Measurements from ENCODE around the gene CAPRIN1. TPM values are rescaled to one million over a fixed set of nuclear protein-coding genes. Genes with fewer than 3 reads are reported as not detected.

CAPRIN1 gene
- polyA plus RNA-seq (ENCODE audit: insufficient read length in 4 of 4), result 100 to 1,000 TPM; 202 to 320 (median 279) TPM

GRCh38 chr11:34051349-34052035 lies at the start of gene CAPRIN1:
TSS of gene CAPRIN1 (plus strand) at chr11:34051731. CDS start at chr11:34052421, 690 bp downstream.
- DNase-seq (ENCODE audit: low read depth in 4 of 4, low spot score in 3 of 4), result peak; percentile 72 to 83 (median 80)

- DNase-seq (ENCODE audit: low read depth in 4 of 4, low spot score in 3 of 4), result no peak
These were observed 49.1 kb upstream of the CAPRIN1 start for GRCh38 chr11:34002420-34002819.

- DNase-seq (ENCODE audit: low read depth in 4 of 4, low spot score in 3 of 4), result no peak
These were observed 47.3 kb upstream of the CAPRIN1 start for GRCh38 chr11:34004236-34004635.

- DNase-seq (ENCODE audit: low read depth in 4 of 4, low spot score in 3 of 4), result no peak
These were observed 44.7 kb upstream of the CAPRIN1 start for GRCh38 chr11:34006876-34007275.

- DNase-seq (ENCODE audit: low read depth in 4 of 4, low spot score in 3 of 4), result no peak
These were observed 38.8 kb upstream of the CAPRIN1 start for GRCh38 chr11:34012734-34013133.

- DNase-seq (ENCODE audit: low read depth in 4 of 4, low spot score in 3 of 4), result no peak
These were observed 37.5 kb upstream of the CAPRIN1 start for GRCh38 chr11:34013898-34014571.

- no peak for DNase-seq (ENCODE audit: low read depth in 4 of 4, low spot score in 3 of 4)
These were observed 29.4 kb upstream of the CAPRIN1 start for GRCh38 chr11:34021977-34022735.

GRCh38 chr11:34026432-34026831 lies 25.1 kb upstream of the CAPRIN1 start:
- no peak for DNase-seq (ENCODE audit: low read depth in 4 of 4, low spot score in 3 of 4)

- no peak for DNase-seq (ENCODE audit: low read depth in 4 of 4, low spot score in 3 of 4)
These were observed 23.8 kb upstream of the CAPRIN1 start for GRCh38 chr11:34027516-34028408.

GRCh38 chr11:34028425-34028824 lies 23.1 kb upstream of the CAPRIN1 start:
- no peak for DNase-seq (ENCODE audit: low read depth in 4 of 4, low spot score in 3 of 4)

GRCh38 chr11:34029176-34029575 lies 22.4 kb upstream of the CAPRIN1 start:
- DNase-seq (ENCODE audit: low read depth in 4 of 4, low spot score in 3 of 4), result no peak

- DNase-seq (ENCODE audit: low read depth in 4 of 4, low spot score in 3 of 4), result no peak
These were observed 21.1 kb upstream of the CAPRIN1 start for GRCh38 chr11:34030382-34030781.

- DNase-seq (ENCODE audit: low read depth in 4 of 4, low spot score in 3 of 4), result no peak
These were observed 18.1 kb upstream of the CAPRIN1 start for GRCh38 chr11:34033399-34033798.

GRCh38 chr11:34034053-34034452 lies 17.5 kb upstream of the CAPRIN1 start:
- no peak for DNase-seq (ENCODE audit: low read depth in 4 of 4, low spot score in 3 of 4)

GRCh38 chr11:34036456-34036855 lies 15.1 kb upstream of the CAPRIN1 start:
- no peak for DNase-seq (ENCODE audit: low read depth in 4 of 4, low spot score in 3 of 4)

GRCh38 chr11:34037016-34037415 lies 14.5 kb upstream of the CAPRIN1 start:
- DNase-seq (ENCODE audit: low read depth in 4 of 4, low spot score in 3 of 4), result no peak

GRCh38 chr11:34040571-34040970 lies 11.0 kb upstream of the CAPRIN1 start:
- DNase-seq (ENCODE audit: low read depth in 4 of 4, low spot score in 3 of 4), result no peak

GRCh38 chr11:34044664-34045485 lies 6.7 kb upstream of the CAPRIN1 start:
- no peak for DNase-seq (ENCODE audit: low read depth in 4 of 4, low spot score in 3 of 4)

- DNase-seq (ENCODE audit: low read depth in 4 of 4, low spot score in 3 of 4), result no peak
These were observed 2.5 kb upstream of the CAPRIN1 start for GRCh38 chr11:34049028-34049427.

Data from left renal pelvis (tissue), 4 donors.